ENCODE data around the gene VENTX.

The VENTX gene

GRCh38 chr10:133211959-133212852, 25.4 kb upstream of the VENTX start:
- FAIRE-seq, result no peak
- TF ChIP-seq CTCF (IDR thresholded peaks at IDR 0.05; ENCODE audit: insufficient read depth, missing control alignments), result no peak

GRCh38 chr10:133212853-133213494, 24.7 kb upstream of the VENTX start:
- no peak for TF ChIP-seq CTCF (IDR thresholded peaks at IDR 0.05; ENCODE audit: insufficient read depth, missing control alignments)
- DNase-seq (ENCODE audit: insufficient read length, low spot score) (no peak), FAIRE-seq (no peak)

More at GRCh38 chr10:133211959-133212852, 25.4 kb upstream of the VENTX start:
- no peak for DNase-seq (ENCODE audit: insufficient read length, low spot score)

GRCh38 chr10:133213641-133214467, 23.8 kb upstream of the VENTX start:
- no peak for DNase-seq (ENCODE audit: insufficient read length, low spot score)
- no peak for FAIRE-seq

GRCh38 chr10:133214468-133215410, 22.9 kb upstream of the VENTX start:
- no peak for FAIRE-seq

More at GRCh38 chr10:133213641-133214467, 23.8 kb upstream of the VENTX start:
- no peak for TF ChIP-seq CTCF (IDR thresholded peaks at IDR 0.05; ENCODE audit: insufficient read depth, missing control alignments)

GRCh38 chr10:133215586-133215985, 22.1 kb upstream of the VENTX start:
- FAIRE-seq (no peak), DNase-seq (ENCODE audit: insufficient read length, low spot score) (no peak)
- no peak for TF ChIP-seq CTCF (IDR thresholded peaks at IDR 0.05; ENCODE audit: insufficient read depth, missing control alignments)

More at GRCh38 chr10:133214468-133215410, 22.9 kb upstream of the VENTX start:
- DNase-seq (ENCODE audit: insufficient read length, low spot score), result no peak
- no peak for TF ChIP-seq CTCF (IDR thresholded peaks at IDR 0.05; ENCODE audit: insufficient read depth, missing control alignments)

GRCh38 chr10:133216776-133217175, 20.9 kb upstream of the VENTX start:
- FAIRE-seq (no peak), DNase-seq (ENCODE audit: insufficient read length, low spot score) (no peak)
- no peak for TF ChIP-seq CTCF (IDR thresholded peaks at IDR 0.05; ENCODE audit: insufficient read depth, missing control alignments)
